ENCODE data around the gene CCNYL1.

The CCNYL1 gene

DNA sequence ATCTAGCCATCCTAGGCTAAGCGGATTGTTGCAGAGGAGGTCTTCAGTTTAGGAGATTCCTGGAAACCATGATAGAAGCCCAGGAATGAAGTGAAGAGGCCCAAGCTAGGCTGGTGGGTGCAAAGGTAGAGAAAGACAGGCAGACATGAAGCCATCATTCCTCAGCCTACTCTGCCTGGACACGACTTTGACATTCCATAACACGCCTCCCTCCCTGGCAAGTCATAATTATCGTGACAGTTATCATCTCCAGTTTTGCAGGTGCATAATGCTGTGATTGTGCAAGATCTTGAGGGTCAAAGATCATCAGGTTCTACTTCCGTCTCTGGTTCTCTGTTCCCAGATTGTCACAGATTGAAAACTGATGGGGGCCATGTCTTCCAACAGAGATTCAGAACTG is 73.5 kb downstream of the CCNYL1 start:
- Histone ChIP-seq H3K9me3 (ENCODE audit: low read length) (no peaks in the 10 kb centered on the region), H3K36me3 (ENCODE audit: insufficient read depth, low read length) (no peaks in the 10 kb centered on the region), H3K4me3 (ENCODE audit: low read depth in 1 of 2, low read length in 2 of 2) (no peak overlapping the region), H3K9ac (ENCODE audit: low read length) (no peak overlapping the region), H3K27me3 (ENCODE audit: control insufficient read depth in 1 of 2, insufficient read depth in 2 of 2, low read length in 2 of 2) (no peaks in the 10 kb centered on the region), H3K27ac (ENCODE audit: low read depth, low read length) (no peak overlapping the region), H3K4me1 (ENCODE audit: insufficient read depth, low read length) (no peaks in the 10 kb centered on the region)

DNA sequence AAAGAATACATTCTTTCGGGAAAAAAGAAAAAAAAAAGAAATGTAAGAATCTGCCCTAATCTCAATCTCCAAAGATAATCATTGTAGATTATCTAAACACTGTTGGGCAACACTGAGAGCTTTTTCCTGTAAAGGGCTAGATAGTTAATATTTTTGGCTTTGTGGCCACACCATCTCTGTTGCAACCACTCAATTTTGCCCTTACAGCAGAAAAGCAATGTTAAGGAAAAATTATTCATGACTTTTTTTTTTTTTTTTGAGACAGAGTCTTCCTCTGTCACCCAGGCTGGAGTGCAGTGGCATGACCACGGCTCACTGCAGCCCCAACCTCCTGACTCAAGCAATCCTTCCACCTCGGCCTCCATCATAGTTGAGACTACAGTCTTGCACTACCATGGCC is 75.6 kb downstream of the CCNYL1 start:
- no peaks in the 10 kb centered on the region for H3K27me3 ChIP-seq (ENCODE audit: control insufficient read depth in 1 of 2, insufficient read depth in 2 of 2, low read length in 2 of 2)
- H3K9me3 ChIP-seq (ENCODE audit: low read length), result no peaks in the 10 kb centered on the region
- no peak overlapping the region for H3K4me3 ChIP-seq (ENCODE audit: low read depth in 1 of 2, low read length in 2 of 2)
- no peaks in the 10 kb centered on the region for H3K4me1 ChIP-seq (ENCODE audit: insufficient read depth, low read length)
- H3K27ac ChIP-seq (ENCODE audit: low read depth, low read length), result no peak overlapping the region
- no peaks in the 10 kb centered on the region for H3K36me3 ChIP-seq (ENCODE audit: insufficient read depth, low read length)
- H3K9ac ChIP-seq (ENCODE audit: low read length), result no peak overlapping the region

- no peaks in the 10 kb centered on the region for H3K36me3 ChIP-seq (ENCODE audit: insufficient read depth, low read length)
- H3K9ac ChIP-seq (ENCODE audit: low read length), result no peak overlapping the region
- no peaks in the 10 kb centered on the region for H3K9me3 ChIP-seq (ENCODE audit: low read length)
- no peak overlapping the region for H3K4me3 ChIP-seq (ENCODE audit: low read depth in 1 of 2, low read length in 2 of 2)
- H3K4me1 ChIP-seq (ENCODE audit: insufficient read depth, low read length), result no peaks in the 10 kb centered on the region
- H3K27ac ChIP-seq (ENCODE audit: low read depth, low read length), result no peak overlapping the region
- H3K27me3 ChIP-seq (ENCODE audit: control insufficient read depth in 1 of 2, insufficient read depth in 2 of 2, low read length in 2 of 2), result no peaks in the 10 kb centered on the region
These were observed 76.4 kb downstream of the CCNYL1 start for GRCh38 chr2:207787800-207788199.

DNA sequence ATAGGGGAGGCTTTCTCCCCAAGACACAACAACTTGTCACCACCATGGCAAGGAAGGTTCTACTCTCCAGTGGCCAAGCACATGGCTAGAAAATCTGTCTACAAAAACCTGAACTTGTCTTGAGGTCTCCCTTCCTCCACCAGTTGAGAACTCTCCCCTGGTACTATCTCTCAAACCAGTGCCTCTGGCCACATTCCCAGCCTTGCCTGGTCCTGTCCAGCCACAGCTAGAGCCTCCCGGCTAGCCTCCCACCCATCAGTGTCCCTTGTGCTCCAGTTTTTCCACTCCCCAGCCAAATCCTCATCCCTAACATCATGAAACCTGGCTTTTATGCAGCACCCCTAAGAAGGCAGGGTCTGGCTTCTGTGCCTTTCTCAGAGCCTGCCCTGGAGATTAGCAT is 79.5 kb downstream of the CCNYL1 start:
- Histone ChIP-seq H3K4me1 (ENCODE audit: insufficient read depth, low read length) (no peaks in the 10 kb centered on the region), H3K9ac (ENCODE audit: low read length) (no peak overlapping the region), H3K36me3 (ENCODE audit: insufficient read depth, low read length) (no peaks in the 10 kb centered on the region), H3K27me3 (ENCODE audit: control insufficient read depth in 1 of 2, insufficient read depth in 2 of 2, low read length in 2 of 2) (no peaks in the 10 kb centered on the region), H3K4me3 (ENCODE audit: low read depth in 1 of 2, low read length in 2 of 2) (no peak overlapping the region), H3K27ac (ENCODE audit: low read depth, low read length) (no peak overlapping the region), H3K9me3 (ENCODE audit: low read length) (no peaks in the 10 kb centered on the region)

DNA sequence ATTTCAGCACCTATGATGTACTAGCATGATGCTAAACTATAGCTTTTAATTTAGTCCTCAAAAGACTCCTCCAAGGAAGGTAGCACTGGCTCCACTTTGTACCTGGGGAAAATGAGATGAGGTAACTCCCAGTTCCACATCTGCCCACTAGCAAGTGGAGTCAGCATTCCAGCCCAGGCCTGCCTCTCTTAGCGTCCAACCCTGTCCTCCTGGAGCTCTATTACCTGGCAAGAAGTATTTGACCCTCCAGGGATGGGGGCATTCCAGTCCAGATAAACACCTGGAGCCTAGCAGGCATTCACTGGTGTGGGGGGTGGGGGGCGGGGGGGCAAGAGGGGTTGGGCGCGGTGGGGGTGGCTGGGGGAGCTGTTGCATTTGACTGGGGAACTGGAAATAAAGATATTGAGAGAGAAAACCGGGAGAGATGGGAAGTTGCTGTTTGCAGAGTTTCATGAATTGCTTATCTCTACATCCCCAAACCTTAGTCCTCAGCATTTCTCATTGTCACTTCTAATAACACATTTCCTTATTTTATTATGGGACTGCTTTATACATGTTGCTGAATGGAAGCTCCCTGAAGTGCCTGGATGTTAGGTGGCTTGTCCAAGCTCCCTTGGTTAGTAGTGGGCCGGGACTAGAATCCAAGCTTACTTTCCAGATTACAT is 80.3 kb downstream of the CCNYL1 start:
- no peak overlapping the region for H3K27ac ChIP-seq (ENCODE audit: low read depth, low read length)
- peaks cover 4% of the 10 kb centered on the region for H3K4me1 ChIP-seq (ENCODE audit: insufficient read depth, low read length)
- H3K9me3 ChIP-seq (ENCODE audit: low read length), result no peaks in the 10 kb centered on the region
- H3K27me3 ChIP-seq (ENCODE audit: control insufficient read depth in 1 of 2, insufficient read depth in 2 of 2, low read length in 2 of 2), result no peaks in the 10 kb centered on the region
- H3K4me3 ChIP-seq (ENCODE audit: low read depth in 1 of 2, low read length in 2 of 2), result no peak overlapping the region
- H3K9ac ChIP-seq (ENCODE audit: low read length), result no peak overlapping the region
- no peaks in the 10 kb centered on the region for H3K36me3 ChIP-seq (ENCODE audit: insufficient read depth, low read length)

- Histone ChIP-seq H3K4me1 (ENCODE audit: insufficient read depth, low read length) (peaks cover 7% of the 10 kb centered on the region), H3K9me3 (ENCODE audit: low read length) (no peaks in the 10 kb centered on the region), H3K4me3 (ENCODE audit: low read depth in 1 of 2, low read length in 2 of 2) (no peak overlapping the region), H3K9ac (ENCODE audit: low read length) (no peak overlapping the region), H3K36me3 (ENCODE audit: insufficient read depth, low read length) (no peaks in the 10 kb centered on the region), H3K27me3 (ENCODE audit: control insufficient read depth in 1 of 2, insufficient read depth in 2 of 2, low read length in 2 of 2) (no peaks in the 10 kb centered on the region), H3K27ac (ENCODE audit: low read depth, low read length) (no peak overlapping the region)
These were observed 80.9 kb downstream of the CCNYL1 start for GRCh38 chr2:207792244-207792785.

- Histone ChIP-seq H3K36me3 (ENCODE audit: insufficient read depth, low read length) (no peaks in the 10 kb centered on the region), H3K4me3 (ENCODE audit: low read depth in 1 of 2, low read length in 2 of 2) (no peak overlapping the region), H3K4me1 (ENCODE audit: insufficient read depth, low read length) (peaks cover 7% of the 10 kb centered on the region), H3K9ac (ENCODE audit: low read length) (no peak overlapping the region), H3K9me3 (ENCODE audit: low read length) (no peaks in the 10 kb centered on the region), H3K27ac (ENCODE audit: low read depth, low read length) (no peak overlapping the region), H3K27me3 (ENCODE audit: control insufficient read depth in 1 of 2, insufficient read depth in 2 of 2, low read length in 2 of 2) (no peaks in the 10 kb centered on the region)
These were observed 85.3 kb downstream of the CCNYL1 start for GRCh38 chr2:207796585-207797350.

GRCh38 chr2:207801259-207801658 is 89.8 kb downstream of the CCNYL1 start:
- H3K4me1 ChIP-seq (ENCODE audit: insufficient read depth, low read length), result peaks cover 7% of the 10 kb centered on the region
- no peak overlapping the region for H3K27ac ChIP-seq (ENCODE audit: low read depth, low read length)
- no peaks in the 10 kb centered on the region for H3K36me3 ChIP-seq (ENCODE audit: insufficient read depth, low read length)
- no peak overlapping the region for H3K4me3 ChIP-seq (ENCODE audit: low read depth in 1 of 2, low read length in 2 of 2)
- H3K9ac ChIP-seq (ENCODE audit: low read length), result no peak overlapping the region
- H3K9me3 ChIP-seq (ENCODE audit: low read length), result no peaks in the 10 kb centered on the region
- no peaks in the 10 kb centered on the region for H3K27me3 ChIP-seq (ENCODE audit: control insufficient read depth in 1 of 2, insufficient read depth in 2 of 2, low read length in 2 of 2)

DNA sequence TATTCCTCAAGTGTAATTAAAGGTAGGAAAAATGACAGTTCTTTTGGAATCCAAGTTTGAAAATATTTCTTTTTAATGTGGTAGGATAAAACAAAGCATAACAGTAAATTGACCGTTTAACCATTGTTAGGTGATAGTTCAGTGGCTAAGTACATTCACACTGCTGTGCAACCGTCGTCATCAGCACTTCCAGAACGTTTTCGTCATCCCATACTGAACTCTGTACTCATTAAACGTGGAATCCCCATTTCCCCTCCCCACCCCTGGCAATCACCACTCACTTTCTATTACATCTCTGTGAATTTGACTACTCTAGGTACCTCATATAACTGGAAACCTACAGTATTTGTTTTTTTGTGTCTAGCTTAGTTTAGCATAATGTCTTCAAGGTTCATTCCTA is 91.2 kb downstream of the CCNYL1 start:
- no peaks in the 10 kb centered on the region for H3K27me3 ChIP-seq (ENCODE audit: control insufficient read depth in 1 of 2, insufficient read depth in 2 of 2, low read length in 2 of 2)
- H3K9ac ChIP-seq (ENCODE audit: low read length), result no peak overlapping the region
- no peaks in the 10 kb centered on the region for H3K36me3 ChIP-seq (ENCODE audit: insufficient read depth, low read length)
- no peak overlapping the region for H3K27ac ChIP-seq (ENCODE audit: low read depth, low read length)
- H3K4me1 ChIP-seq (ENCODE audit: insufficient read depth, low read length), result no peaks in the 10 kb centered on the region
- no peaks in the 10 kb centered on the region for H3K9me3 ChIP-seq (ENCODE audit: low read length)
- no peak overlapping the region for H3K4me3 ChIP-seq (ENCODE audit: low read depth in 1 of 2, low read length in 2 of 2)
